Breast epithelium (tissue), 4 donors: ENCODE results near the gene BRMS1L. TPM values are rescaled to one million over a fixed set of nuclear protein-coding genes. Genes with fewer than 3 reads are reported as not detected.
"Not testable (repeated sequence)": the region's sequence is repeated elsewhere in the genome, so short reads cannot be mapped to it uniquely, and the experiment has no call there.

ENCODE experiments used
- DNase-seq, 2 donors: peaks; one replicate each; pipeline ENCODE4 v3.0.0-alpha.2; 2019; ENCODE audit warnings: low spot score in 2 of 2
- H3K27ac ChIP-seq, 2 donors: fragments of 200-600 bp; sonication (generic) in 1 of 2; one replicate each; pipeline ENCODE4 v1.5.1; 2016 to 2019; ENCODE audit warnings: mild to moderate bottlenecking in 1 of 2
- H3K27me3 ChIP-seq, 2 donors: fragments of 200-600 bp; sonication (generic) in 1 of 2; one replicate each; pipeline versions ENCODE4 v1.5.1 to v1.6.0; 2017 to 2019; ENCODE audit warnings: control low read depth in 1 of 2, mild to moderate bottlenecking in 1 of 2
- H3K36me3 ChIP-seq: fragments of 200-600 bp; one replicate; pipeline ENCODE4 v1.5.1; 2019
- H3K4me1 ChIP-seq, 2 donors: fragments of 200-600 bp; sonication (generic); one replicate each; pipeline ENCODE4 v1.5.1; 2016 to 2019; ENCODE audit warnings: control low read depth in 1 of 2
- H3K4me3 ChIP-seq, 3 donors: fragments of 200-600 bp; sonication (generic); 1 replicate in 2 of 3; 2 replicates in 1 of 3; pipeline ENCODE4 v1.5.1; 2016 to 2019; ENCODE audit warnings: mild to moderate bottlenecking in 3 of 3, moderate library complexity in 2 of 3
- H3K9me3 ChIP-seq, 2 donors: fragments of 200-600 bp; sonication (generic) in 1 of 2; one replicate each; pipeline ENCODE4 v1.5.1; 2016 to 2019; ENCODE audit warnings: control low read depth in 1 of 2
- CTCF ChIP-seq, 3 donors: fragments of 450-650 bp; IDR thresholded peaks; one replicate each; pipeline ENCODE4 v1.5.1; 2016 to 2017; ENCODE audit warnings: antibody characterized with exemption in 3 of 3, mild to moderate bottlenecking in 3 of 3, moderate library complexity in 3 of 3
- POLR2A ChIP-seq: fragments of 450-650 bp; IDR thresholded peaks from one replicate; pipeline ENCODE4 v1.6.1; 2016; ENCODE audit warnings: antibody characterized with exemption, mild to moderate bottlenecking, moderate library complexity
- POLR2AphosphoS5 ChIP-seq, 3 donors: sonication (generic); formaldehyde crosslinking; IDR thresholded peaks; one replicate each; pipeline ENCODE4 v1.6.1; 2017; ENCODE audit warnings: antibody characterized with exemption in 3 of 3
- intact Hi-C: fragments of 100-400 bp; cut with DNase I; formaldehyde crosslinking; loops from one replicate; pipeline ENCODE4 v1.15.1; 2023; ENCODE audit warnings: low total_unique reads
- total RNA-seq, 3 donors: library from RNA; depleted of rRNA; stranded (reverse); fragments of >200 nt; gene quantifications; one replicate each; pipeline ENCODE4 v1.1.0, GENCODE V29; 2016

Gene BRMS1L
- total RNA-seq, 3 donors from 2014 or later: 5.9 to 9.1 (median 7.5) TPM

DNA sequence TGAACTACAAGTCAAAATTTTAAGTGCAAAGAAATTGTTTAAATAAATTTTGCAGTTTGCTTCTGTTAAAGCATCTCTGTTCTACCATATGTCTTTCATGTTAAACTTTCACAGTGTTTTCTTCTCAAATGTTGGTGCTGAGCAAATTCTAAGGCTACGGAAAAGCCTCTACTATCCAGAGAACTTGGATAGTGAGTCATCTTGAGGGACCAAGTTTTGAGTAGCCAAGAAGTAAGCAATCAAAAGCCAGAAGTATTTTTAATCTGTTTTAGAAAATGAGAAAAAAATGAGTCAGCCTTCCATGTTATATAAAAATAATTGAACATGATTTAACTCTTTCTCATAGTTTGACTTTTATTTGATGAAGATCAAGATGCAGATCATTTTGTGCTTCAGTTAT, 3.3 kb downstream of the BRMS1L start:
- Histone ChIP-seq H3K4me1 (no peaks in the 10 kb centered on the region), H3K9me3 (no peaks in the 10 kb centered on the region), H3K27me3 (no peaks in the 10 kb centered on the region), H3K36me3 (no peaks in the 10 kb centered on the region), H3K4me3 (no peak overlapping the region), H3K27ac (no peak overlapping the region)
- intact Hi-C loops: no loop called here
- DNase-seq: no peak
- TF ChIP-seq POLR2A (no peak), POLR2AphosphoS5 (IDR thresholded peaks at IDR 0.05) (no peak), CTCF (IDR thresholded peaks at IDR 0.05) (no peak)

- no peak for TF ChIP-seq CTCF (IDR thresholded peaks at IDR 0.05)
- no peak for TF ChIP-seq POLR2AphosphoS5 (IDR thresholded peaks at IDR 0.05)
- TF ChIP-seq POLR2A: no peak
- no peaks in the 10 kb centered on the region for H3K4me1 ChIP-seq
- H3K9me3 ChIP-seq: no peaks in the 10 kb centered on the region
- H3K27me3 ChIP-seq: no peaks in the 10 kb centered on the region
- H3K4me3 ChIP-seq: no peak overlapping the region
- intact Hi-C loops: no loop called here
- no peak overlapping the region for H3K27ac ChIP-seq
- no peak for DNase-seq
- no peaks in the 10 kb centered on the region for H3K36me3 ChIP-seq
Observed at GRCh38 chr14:35835208-35835982, 9.3 kb downstream of the BRMS1L start.

DNA sequence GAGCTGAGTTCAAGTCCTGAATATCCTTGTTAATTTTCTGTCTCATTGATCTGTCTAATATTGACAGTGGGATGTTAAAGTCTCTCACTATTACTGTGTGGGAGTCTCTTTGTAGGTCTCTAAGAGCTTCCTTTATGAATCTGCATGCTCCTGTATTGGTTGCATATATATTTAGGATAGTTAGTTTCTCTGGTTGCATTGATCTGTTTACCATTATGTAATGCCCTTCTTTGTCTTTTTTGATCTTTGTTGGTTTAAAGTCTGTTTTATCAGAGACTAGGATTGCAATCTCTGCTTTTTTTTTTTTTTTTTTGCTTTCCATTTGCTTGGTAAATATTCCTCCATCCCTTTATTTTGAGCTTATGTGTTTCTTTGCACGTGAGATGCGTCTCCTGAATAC, 15.6 kb downstream of the BRMS1L start:
- H3K27ac ChIP-seq, H3K4me1 ChIP-seq, intact Hi-C loops, H3K36me3 ChIP-seq, DNase-seq, H3K4me3 ChIP-seq, H3K27me3 ChIP-seq: not testable (repeated sequence)
- H3K9me3 ChIP-seq: peaks cover 8 to 17% of the 10 kb centered on the region in 2 donors

- H3K4me3 ChIP-seq, DNase-seq, intact Hi-C loops, H3K27ac ChIP-seq, H3K4me1 ChIP-seq, H3K27me3 ChIP-seq, H3K36me3 ChIP-seq: not testable (repeated sequence)
- peaks cover 8 to 17% of the 10 kb centered on the region in 2 donors for H3K9me3 ChIP-seq
Observed at GRCh38 chr14:35842245-35842644, 16.1 kb downstream of the BRMS1L start.

- no peaks in the 10 kb centered on the region for H3K27me3 ChIP-seq
- no peaks in the 10 kb centered on the region for H3K4me1 ChIP-seq
- TF ChIP-seq CTCF (IDR thresholded peaks at IDR 0.05) (no peak), POLR2A (no peak), POLR2AphosphoS5 (IDR thresholded peaks at IDR 0.05) (no peak)
- no peak for DNase-seq
- peaks cover 8 to 17% of the 10 kb centered on the region in 2 donors for H3K9me3 ChIP-seq
- no peak overlapping the region for H3K27ac ChIP-seq
- intact Hi-C loops: no loop called here
- H3K36me3 ChIP-seq: no peaks in the 10 kb centered on the region
- no peak overlapping the region for H3K4me3 ChIP-seq
Observed at GRCh38 chr14:35844494-35844893, 18.4 kb downstream of the BRMS1L start.

DNA sequence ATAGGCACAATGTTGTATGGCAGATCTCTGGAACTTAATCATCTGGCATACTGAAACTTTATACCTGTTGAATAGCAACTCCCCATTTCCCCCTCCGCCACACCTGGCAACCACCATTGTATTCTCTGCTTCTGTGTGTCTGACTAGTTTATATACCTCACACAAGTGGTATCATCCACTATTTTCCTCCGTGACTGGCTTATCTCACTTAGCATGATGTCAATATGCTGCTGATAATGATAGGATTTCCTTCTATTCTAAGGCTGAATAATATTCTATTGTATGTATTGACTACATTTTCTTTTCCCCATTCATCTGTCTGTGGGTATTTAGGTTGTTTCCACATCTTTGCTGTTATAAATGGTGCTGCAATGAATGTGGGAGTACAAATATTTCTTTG, 21.5 kb downstream of the BRMS1L start:
- TF ChIP-seq POLR2AphosphoS5 (IDR thresholded peaks at IDR 0.05): no peak
- TF ChIP-seq CTCF (IDR thresholded peaks at IDR 0.05): no peak
- TF ChIP-seq POLR2A: no peak
- Histone ChIP-seq H3K27me3 (no peaks in the 10 kb centered on the region), H3K4me3 (no peak overlapping the region), H3K9me3 (peaks cover 3% of the 10 kb centered on the region in 2 donors), H3K36me3 (no peaks in the 10 kb centered on the region), H3K4me1 (no peaks in the 10 kb centered on the region), H3K27ac (no peak overlapping the region)
- DNase-seq: no peak
- intact Hi-C loops: no loop called here
